GM19438 (cell line): ENCODE measurements around the gene TMEM52.
"Not testable (repeated sequence)": the region's sequence is repeated elsewhere in the genome, so short reads cannot be mapped to it uniquely, and the experiment has no call there.

Source experiments
- ATAC-seq: cut with Tn5 transposase; IDR thresholded peaks from one replicate; pipeline ENCODE4 v1.9.1; 2021; ENCODE audit warnings: low read depth; ENCODE audit not compliant: unreplicated experiment

The TMEM52 gene

GRCh38 chr1:1947493-1947892, 28.4 kb upstream of the TMEM52 start:
- no peak for ATAC-seq

GRCh38 chr1:1946540-1946939, 27.5 kb upstream of the TMEM52 start:
- ATAC-seq: no peak

GRCh38 chr1:1945782-1946393, 26.8 kb upstream of the TMEM52 start:
- ATAC-seq: no peak

GRCh38 chr1:1943834-1944570, 24.9 kb upstream of the TMEM52 start:
- ATAC-seq: no peak

- ATAC-seq: no peak
Observed at GRCh38 chr1:1942753-1943656, 23.9 kb upstream of the TMEM52 start.

GRCh38 chr1:1941868-1942752, 23.0 kb upstream of the TMEM52 start:
- ATAC-seq: no peak

- no peak for ATAC-seq
Observed at GRCh38 chr1:1941211-1941841, 22.2 kb upstream of the TMEM52 start.

- ATAC-seq: no peak
Observed at GRCh38 chr1:1940123-1940425, 21.0 kb upstream of the TMEM52 start.

- ATAC-seq: no peak
Observed at GRCh38 chr1:1939296-1940122, 20.4 kb upstream of the TMEM52 start.

- ATAC-seq: no peak
Observed at GRCh38 chr1:1938613-1939295, 19.7 kb upstream of the TMEM52 start.

GRCh38 chr1:1938276-1938573, 19.1 kb upstream of the TMEM52 start:
- ATAC-seq: no peak

GRCh38 chr1:1937549-1938275, 18.6 kb upstream of the TMEM52 start:
- no peak for ATAC-seq

GRCh38 chr1:1937061-1937460, 18.0 kb upstream of the TMEM52 start:
- ATAC-seq: no peak

- ATAC-seq: not testable (repeated sequence)
Observed at GRCh38 chr1:1934848-1935247, 15.8 kb upstream of the TMEM52 start.

GRCh38 chr1:1929639-1930545, 10.8 kb upstream of the TMEM52 start:
- ATAC-seq: no peak

- no peak for ATAC-seq
Observed at GRCh38 chr1:1929102-1929638, 10.1 kb upstream of the TMEM52 start.
